ENCODE measurements around the gene AGAP1.

- TF ChIP-seq EP300 (IDR thresholded peaks at IDR 0.05) (no peak), POLR2A (IDR thresholded peaks at IDR 0.05) (no peak), POLR2AphosphoS5 (IDR thresholded peaks at IDR 0.05) (no peak)
- TF ChIP-seq, protein P1, sequence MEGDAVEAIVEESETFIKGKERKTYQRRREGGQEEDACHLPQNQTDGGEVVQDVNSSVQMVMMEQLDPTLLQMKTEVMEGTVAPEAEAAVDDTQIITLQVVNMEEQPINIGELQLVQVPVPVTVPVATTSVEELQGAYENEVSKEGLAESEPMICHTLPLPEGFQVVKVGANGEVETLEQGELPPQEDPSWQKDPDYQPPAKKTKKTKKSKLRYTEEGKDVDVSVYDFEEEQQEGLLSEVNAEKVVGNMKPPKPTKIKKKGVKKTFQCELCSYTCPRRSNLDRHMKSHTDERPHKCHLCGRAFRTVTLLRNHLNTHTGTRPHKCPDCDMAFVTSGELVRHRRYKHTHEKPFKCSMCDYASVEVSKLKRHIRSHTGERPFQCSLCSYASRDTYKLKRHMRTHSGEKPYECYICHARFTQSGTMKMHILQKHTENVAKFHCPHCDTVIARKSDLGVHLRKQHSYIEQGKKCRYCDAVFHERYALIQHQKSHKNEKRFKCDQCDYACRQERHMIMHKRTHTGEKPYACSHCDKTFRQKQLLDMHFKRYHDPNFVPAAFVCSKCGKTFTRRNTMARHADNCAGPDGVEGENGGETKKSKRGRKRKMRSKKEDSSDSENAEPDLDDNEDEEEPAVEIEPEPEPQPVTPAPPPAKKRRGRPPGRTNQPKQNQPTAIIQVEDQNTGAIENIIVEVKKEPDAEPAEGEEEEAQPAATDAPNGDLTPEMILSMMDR (IDR thresholded peaks at IDR 0.05) = no peak
Observed at GRCh38 chr2:235568431-235568830, 74.6 kb downstream of the AGAP1 start.

Measured in sigmoid colon (tissue), 4 donors.